Left lung (tissue), 10 donors: ENCODE data around the gene ZNF683. TPM values are rescaled to one million over a fixed set of nuclear protein-coding genes. Genes with fewer than 3 reads are reported as not detected.

ENCODE experiments used
- ATAC-seq: fragments of 200-7000 bp; cut with Tn5 transposase; one replicate; pipeline ENCODE4 v1.9.1; 2020; ENCODE audit warnings: moderate library complexity
- DNase-seq, 4 donors: peaks; one replicate each; pipeline ENCODE4 v3.0.0-alpha.2; 2013 to 2020
- H3K27ac ChIP-seq, 2 donors: fragments of 200-600 bp; sonication (generic) in 1 of 2; one replicate each; pipeline versions ENCODE4 v1.5.0 to v1.8.0; 2020 to 2021
- H3K27me3 ChIP-seq, 2 donors: fragments of 200-600 bp; sonication (generic) in 1 of 2; one replicate each; pipeline versions ENCODE4 v1.5.0 to v1.8.0; 2020 to 2021
- H3K36me3 ChIP-seq, 2 donors: fragments of 200-600 bp; sonication (generic) in 1 of 2; one replicate each; pipeline versions ENCODE4 v1.5.0 to v1.8.0; 2020 to 2021
- H3K4me1 ChIP-seq, 2 donors: fragments of 200-600 bp; one replicate each; pipeline ENCODE4 v1.8.0; 2021
- H3K4me3 ChIP-seq, 2 donors: fragments of 200-600 bp; sonication (generic) in 1 of 2; one replicate each; pipeline versions ENCODE4 v1.5.0 to v1.8.0; 2020 to 2021; ENCODE audit warnings: mild to moderate bottlenecking in 1 of 2
- H3K9me3 ChIP-seq, 2 donors: fragments of 200-600 bp; sonication (generic) in 1 of 2; one replicate each; pipeline versions ENCODE4 v1.5.0 to v1.8.0; 2020 to 2021
- CTCF ChIP-seq, 2 donors: fragments of 200-600 bp; sonication (generic) in 1 of 2; IDR thresholded peaks; one replicate each; pipeline versions ENCODE4 v1.5.0 to v1.8.0; 2021; ENCODE audit warnings: antibody characterized with exemption in 2 of 2
- intact Hi-C, 2 donors: fragments of 100-400 bp; cut with DNase I; formaldehyde crosslinking; loops; one replicate each; pipeline versions ENCODE4 v1.11.2 to v1.14.2; 2022
- polyA plus RNA-seq, 6 donors: library from polyadenylated mRNA; unstranded; fragments of 120-200 nt; gene quantifications; one replicate each; pipeline ENCODE4 v1.2.1, GENCODE V29; 2013; ENCODE audit not compliant: insufficient read length in 6 of 6
- total RNA-seq, 2 donors: library from RNA; stranded (reverse); fragmentation: NEBNext Ultra II Directional; extraction: Animal tissue kit (Norgen Biotek cat#: 25700); gene quantifications; one replicate each; pipeline ENCODE4 v1.2.1, GENCODE V29; 2021
- donor health status: DM: no; HTN: yes; CAD: no.
- donor health status: DM: no; HTN: no; CAD: no.

The ZNF683 gene
- total and polyA plus RNA-seq, 8 donors, result 0.09 to 0.86 (median 0.21) TPM; not detected in 1

- peaks cover 0 to 5% of the 10 kb centered on the region in 2 donors for H3K27me3 ChIP-seq
- peaks cover 0 to 36% of the 10 kb centered on the region in 2 donors for H3K4me1 ChIP-seq
- no peak overlapping the region for H3K4me3 ChIP-seq
- no peak for DNase-seq
- H3K36me3 ChIP-seq, result peaks cover 0 to 7% of the 10 kb centered on the region in 2 donors
- no peaks in the 10 kb centered on the region for H3K9me3 ChIP-seq
- no peak overlapping the region for H3K27ac ChIP-seq
- TF ChIP-seq CTCF (IDR thresholded peaks at IDR 0.05), result no peak
- intact Hi-C loops, result loop anchor here in 1 of 2 donors (5.0 kb wide), 1 partner anchor 41 kb away; the partner anchor contains the start of gene SH3BGRL3
- no peak for ATAC-seq
Measured at GRCh38 chr1:26323382-26323781, 49.2 kb downstream of the ZNF683 start.

- H3K4me3 ChIP-seq, result no peak overlapping the region
- TF ChIP-seq CTCF (IDR thresholded peaks at IDR 0.05), result no peak
- DNase-seq, result no peak
- ATAC-seq, result no peak
- H3K9me3 ChIP-seq, result no peaks in the 10 kb centered on the region
- intact Hi-C loops, result loop anchor here in 1 of 2 donors (5.0 kb wide), 1 partner anchor 40 kb away; the partner anchor contains the start of gene SH3BGRL3
- H3K27ac ChIP-seq, result no peak overlapping the region
- peaks cover 0 to 7% of the 10 kb centered on the region in 2 donors for H3K36me3 ChIP-seq
- H3K27me3 ChIP-seq, result peaks cover 0 to 5% of the 10 kb centered on the region in 2 donors
- peaks cover 0 to 50% of the 10 kb centered on the region in 2 donors for H3K4me1 ChIP-seq
Measured at GRCh38 chr1:26322042-26322331, 50.6 kb downstream of the ZNF683 start.

GRCh38 chr1:26321315-26322041 is 51.1 kb downstream of the ZNF683 start:
- TF ChIP-seq CTCF (IDR thresholded peaks at IDR 0.05), result peak; percentile 86 to 95
- Histone ChIP-seq H3K4me3 (no peak overlapping the region), H3K36me3 (peaks cover 0 to 7% of the 10 kb centered on the region in 2 donors), H3K27ac (no peak overlapping the region), H3K9me3 (no peaks in the 10 kb centered on the region), H3K27me3 (peaks cover 0 to 5% of the 10 kb centered on the region in 2 donors), H3K4me1 (peaks cover 0 to 56% of the 10 kb centered on the region in 2 donors)
- DNase-seq (peak; percentile 76 to 95 (median 88)), ATAC-seq (peak; percentile 96)
- intact Hi-C loops, result loop anchor here in 1 of 2 donors (5.0 kb wide), 1 partner anchor 39 kb away; the partner anchor contains the start of gene SH3BGRL3

- intact Hi-C loops, result loop anchor here in 1 of 2 donors (5.0 kb wide), 1 partner anchor 39 kb away; the partner anchor contains the start of gene SH3BGRL3
- TF ChIP-seq CTCF (IDR thresholded peaks at IDR 0.05), result no peak
- no peaks in the 10 kb centered on the region for H3K9me3 ChIP-seq
- H3K4me3 ChIP-seq, result no peak overlapping the region
- no peak overlapping the region for H3K27ac ChIP-seq
- DNase-seq (no peak), ATAC-seq (no peak)
- peaks cover 0 to 61% of the 10 kb centered on the region in 2 donors for H3K4me1 ChIP-seq
- peaks cover 0 to 5% of the 10 kb centered on the region in 2 donors for H3K27me3 ChIP-seq
- peaks cover 0 to 7% of the 10 kb centered on the region in 2 donors for H3K36me3 ChIP-seq
Measured at GRCh38 chr1:26320896-26321295, 51.7 kb downstream of the ZNF683 start.

- no peak for TF ChIP-seq CTCF (IDR thresholded peaks at IDR 0.05)
- peak overlapping the region; percentile 47 to 62 for H3K27ac ChIP-seq
- peak in 1 of 4 donors; percentile 77 for DNase-seq
- peak overlapping the region in 1 of 2 donors; percentile 41 for H3K4me3 ChIP-seq
- peaks cover 0 to 83% of the 10 kb centered on the region in 2 donors for H3K4me1 ChIP-seq
- peaks cover 0 to under 1% of the 10 kb centered on the region in 2 donors for H3K36me3 ChIP-seq
- intact Hi-C loops, result no loop called here
- H3K9me3 ChIP-seq, result no peaks in the 10 kb centered on the region
- peak; percentile 43 for ATAC-seq
- peaks cover 0 to 5% of the 10 kb centered on the region in 2 donors for H3K27me3 ChIP-seq
Measured at GRCh38 chr1:26318338-26319064, 54.0 kb downstream of the ZNF683 start.
